MG63 (cell line): ENCODE measurements around the gene BEND5. TPM values are rescaled to one million over a fixed set of nuclear protein-coding genes. Genes with fewer than 3 reads are reported as not detected.

Experiments used
- DNase-seq: peaks from one replicate; pipeline ENCODE4 v3.0.0-alpha.2; 2020
- H3K27me3 ChIP-seq: fragments of 250-450 bp; sonication (Bioruptor Pico); 2 replicates; pipeline ENCODE4 v1.5.1; 2020; ENCODE audit warnings: mild to moderate bottlenecking, moderate library complexity
- H3K36me3 ChIP-seq: fragments of 250-450 bp; sonication (Bioruptor Pico); 2 replicates; pipeline ENCODE4 v1.5.1; 2020; ENCODE audit warnings: mild to moderate bottlenecking, moderate library complexity
- H3K4me3 ChIP-seq: fragments of 250-450 bp; sonication (Bioruptor Pico); 2 replicates; pipeline ENCODE4 v1.5.1; 2020; ENCODE audit warnings: mild to moderate bottlenecking, moderate library complexity
- H3K9me3 ChIP-seq: fragments of 250-450 bp; sonication (Bioruptor Pico); 2 replicates; pipeline ENCODE4 v1.5.1; 2020; ENCODE audit warnings: mild to moderate bottlenecking, moderate library complexity
- total RNA-seq: library from RNA; depleted of rRNA; stranded (reverse); fragments of >200 nt; shearing (Covaris generic); gene quantifications from 2 replicates; pipeline ENCODE4 v1.2.3, GENCODE V29; 2014; ENCODE audit warnings: low replicate concordance

BEND5 gene
- total RNA-seq, 1 experiment from 2014 or later = not detected

DNA sequence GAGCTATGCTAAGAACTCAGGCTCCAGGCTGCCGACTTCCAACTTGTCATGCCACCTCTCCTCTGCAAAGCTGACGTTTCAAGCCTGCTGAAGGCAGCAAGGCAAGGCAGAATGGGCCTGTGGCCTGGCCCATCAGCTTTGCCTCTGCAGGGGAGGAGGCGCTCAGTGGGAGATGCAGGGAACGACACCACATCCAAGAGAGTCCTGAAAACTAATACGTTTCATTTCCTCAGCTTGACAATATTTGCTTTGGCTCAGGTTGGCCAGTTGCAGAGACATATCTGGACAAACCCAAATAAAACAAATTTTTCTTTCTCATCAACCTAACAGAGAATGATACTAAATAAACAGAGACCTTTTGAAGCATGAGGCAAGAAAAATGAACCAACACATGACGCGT is 35.3 kb downstream of the BEND5 start:
- Histone ChIP-seq H3K9me3 (no peaks in the 10 kb centered on the region), H3K27me3 (no peaks in the 10 kb centered on the region), H3K36me3 (no peaks in the 10 kb centered on the region), H3K4me3 (no peak overlapping the region)
- no peak for DNase-seq

DNA sequence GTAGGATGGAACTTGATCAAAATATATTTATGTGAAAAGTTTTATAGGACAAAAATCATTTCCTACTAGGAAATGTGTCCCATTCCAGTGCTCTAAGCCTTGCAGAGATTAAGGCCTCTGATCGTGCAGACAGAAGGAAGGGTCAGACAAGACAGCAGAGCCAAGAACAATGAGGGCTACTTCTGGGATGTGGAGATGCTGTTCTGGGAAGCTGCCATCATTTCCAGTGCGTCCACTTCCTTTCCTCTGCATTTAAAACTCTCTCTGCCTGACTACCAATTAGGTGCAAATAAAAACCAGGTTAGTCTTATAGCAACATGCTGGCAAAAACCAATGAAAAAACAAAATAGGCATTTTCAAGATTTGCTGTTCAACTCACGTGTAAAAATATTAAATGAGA is 36.1 kb downstream of the BEND5 start:
- Histone ChIP-seq H3K9me3 (no peaks in the 10 kb centered on the region), H3K4me3 (no peak overlapping the region), H3K27me3 (no peaks in the 10 kb centered on the region), H3K36me3 (no peaks in the 10 kb centered on the region)
- DNase-seq = no peak

DNA sequence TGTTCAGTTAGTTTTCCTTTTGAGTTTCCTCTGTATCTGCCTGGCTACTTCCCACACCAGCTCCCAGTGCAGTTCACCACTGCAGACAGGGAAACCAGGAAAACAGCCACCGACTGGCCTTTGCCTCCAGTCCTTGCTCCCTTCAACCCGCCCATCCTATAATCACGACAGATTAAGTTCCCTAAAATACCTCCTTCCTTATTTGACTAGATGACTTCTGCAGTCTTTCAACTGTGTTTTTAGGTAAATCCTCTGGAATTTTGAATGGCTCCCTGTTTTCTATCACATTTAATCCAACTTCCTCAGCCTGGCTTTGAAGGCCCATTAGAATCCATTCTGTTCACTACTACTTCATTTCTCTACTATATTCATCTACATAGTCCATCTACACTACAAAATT is 37.6 kb downstream of the BEND5 start:
- Histone ChIP-seq H3K27me3 (no peaks in the 10 kb centered on the region), H3K36me3 (no peaks in the 10 kb centered on the region), H3K9me3 (no peaks in the 10 kb centered on the region), H3K4me3 (no peak overlapping the region)
- DNase-seq = no peak

DNA sequence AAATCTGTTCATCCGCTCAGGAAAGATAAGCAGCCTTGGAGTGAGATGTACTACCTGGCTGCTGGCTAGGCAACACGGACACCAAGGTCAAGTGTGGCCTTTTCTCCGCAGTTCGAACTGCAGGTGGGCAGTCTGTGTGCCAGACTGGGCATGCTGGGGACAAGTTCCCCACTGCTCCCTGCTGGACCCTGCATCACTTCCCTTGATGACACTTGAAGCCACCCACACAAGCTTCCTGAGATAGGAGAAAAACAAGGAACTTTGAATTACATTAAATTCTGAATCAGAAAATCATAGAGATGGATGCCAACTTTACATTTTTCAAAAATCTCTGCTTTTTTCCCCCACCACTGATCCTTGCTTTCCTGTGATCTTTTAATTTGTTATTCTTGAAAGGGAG is 38.3 kb downstream of the BEND5 start:
- H3K9me3 ChIP-seq = no peaks in the 10 kb centered on the region
- no peak for DNase-seq
- H3K36me3 ChIP-seq = no peaks in the 10 kb centered on the region
- no peaks in the 10 kb centered on the region for H3K27me3 ChIP-seq
- no peak overlapping the region for H3K4me3 ChIP-seq

DNA sequence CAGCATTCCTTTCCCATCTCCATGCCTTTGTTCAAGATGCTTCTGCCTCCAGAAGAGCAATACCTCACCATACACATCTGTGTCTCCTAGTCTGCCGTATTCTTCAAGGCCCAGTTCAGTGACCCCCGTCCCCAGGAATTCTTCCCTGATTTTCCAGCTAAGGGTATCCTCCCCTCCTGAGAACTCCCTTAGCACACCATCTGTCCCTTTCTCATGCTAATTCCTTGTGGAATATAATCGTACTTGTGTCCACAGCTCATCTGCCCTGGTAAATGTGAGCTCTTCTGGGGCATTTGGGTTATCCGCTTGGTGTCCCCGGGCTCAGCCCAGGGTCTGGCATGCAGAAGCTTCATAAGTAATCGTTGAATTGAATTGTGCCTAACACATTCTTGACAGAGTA is 40.9 kb downstream of the BEND5 start:
- Histone ChIP-seq H3K4me3 (no peak overlapping the region), H3K36me3 (no peaks in the 10 kb centered on the region)
- DNase-seq = no peak

DNA sequence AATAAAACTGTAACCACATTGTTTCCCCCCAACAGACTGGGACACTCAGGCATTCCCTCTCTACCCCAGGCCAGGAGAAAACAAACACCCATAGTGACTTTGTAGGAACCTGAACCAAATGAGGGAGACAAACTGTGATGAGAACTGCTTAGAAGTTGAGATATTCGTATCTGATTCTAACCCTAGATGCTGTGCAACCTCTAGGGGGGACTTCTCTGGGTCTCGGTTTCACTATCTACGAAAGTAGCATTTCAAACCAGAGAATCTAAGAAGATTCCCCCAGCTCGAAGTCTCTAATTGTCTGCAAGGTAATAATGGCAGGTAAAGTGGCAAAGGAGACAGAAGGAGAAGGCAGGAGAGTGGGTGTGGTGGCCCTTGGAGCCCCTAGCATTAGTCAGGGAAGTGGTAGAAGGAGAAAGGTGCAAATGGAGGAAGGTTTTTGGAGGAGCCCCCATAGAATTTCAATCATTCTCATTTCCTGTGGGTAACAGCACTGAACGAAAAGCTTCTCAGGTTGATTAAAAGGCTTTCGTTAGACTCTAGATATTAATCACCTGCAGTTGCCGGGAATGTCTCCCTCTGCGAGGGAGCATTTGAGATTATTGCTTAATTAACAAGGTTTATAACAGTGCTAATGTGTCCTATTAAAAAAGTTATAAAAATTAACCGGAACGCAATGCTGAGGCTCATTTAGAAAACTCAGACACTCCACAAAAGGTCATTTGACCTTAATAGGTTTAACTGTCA is 46.4 kb downstream of the BEND5 start:
- H3K27me3 ChIP-seq = no peaks in the 10 kb centered on the region
- H3K4me3 ChIP-seq = no peak overlapping the region
- no peak for DNase-seq
- H3K9me3 ChIP-seq = no peaks in the 10 kb centered on the region
- no peaks in the 10 kb centered on the region for H3K36me3 ChIP-seq

More for the DNA sequence above, 40.9 kb downstream of the BEND5 start:
- Histone ChIP-seq H3K9me3 (no peaks in the 10 kb centered on the region), H3K27me3 (no peaks in the 10 kb centered on the region)

DNA sequence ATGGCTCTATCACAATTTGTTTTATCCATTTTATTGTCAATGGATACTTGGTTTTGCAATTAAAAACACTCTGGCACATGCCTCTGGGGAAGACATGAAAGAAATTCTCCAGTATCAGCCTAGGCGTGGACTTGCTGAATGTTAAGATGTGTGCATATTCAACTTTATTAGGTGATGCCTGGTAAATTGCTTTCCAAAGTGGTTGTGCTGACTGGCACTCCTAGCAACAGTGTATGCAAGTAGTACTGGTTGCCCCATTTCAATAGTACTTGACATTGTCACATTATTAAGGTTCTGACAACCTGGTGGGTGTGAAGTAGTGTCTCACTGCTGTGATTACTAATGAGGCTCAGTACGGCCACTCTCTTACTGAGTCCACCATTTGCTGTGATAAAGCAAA is 48.1 kb downstream of the BEND5 start:
- no peaks in the 10 kb centered on the region for H3K36me3 ChIP-seq
- H3K9me3 ChIP-seq = no peaks in the 10 kb centered on the region

DNA sequence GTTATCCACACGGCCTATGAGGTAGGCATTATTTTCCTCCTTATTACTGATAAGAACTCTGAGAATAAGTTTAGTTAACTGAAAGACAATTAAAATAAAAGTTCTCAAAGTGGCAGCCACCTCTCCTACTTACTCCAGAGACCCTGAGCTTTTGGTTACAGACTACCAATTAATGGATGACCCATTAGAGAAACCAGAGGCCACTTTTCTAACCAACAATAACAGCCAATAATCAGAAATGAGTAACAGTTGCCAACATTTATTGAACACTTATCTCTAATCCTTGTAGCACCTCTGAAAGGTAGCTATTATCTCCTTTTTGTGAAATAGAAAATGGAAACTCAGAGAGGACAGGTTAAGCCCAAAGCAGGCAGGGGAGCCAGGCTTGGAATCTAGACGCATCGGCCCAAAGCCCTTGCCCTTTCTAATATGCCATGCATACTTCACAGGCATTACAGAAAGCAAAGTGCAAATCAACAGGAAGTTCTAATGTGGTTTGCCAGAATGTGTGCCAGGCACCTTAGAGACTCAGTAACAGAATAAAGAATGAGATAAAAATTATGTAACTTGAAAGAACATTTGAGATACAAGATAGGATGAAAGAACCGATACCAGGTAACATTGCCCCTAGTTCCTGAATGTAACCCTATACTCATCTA is 50.0 kb downstream of the BEND5 start:
- Histone ChIP-seq H3K4me3 (no peak overlapping the region), H3K36me3 (no peaks in the 10 kb centered on the region), H3K9me3 (no peaks in the 10 kb centered on the region), H3K27me3 (no peaks in the 10 kb centered on the region)
- DNase-seq = no peak

More for the DNA sequence above, 48.1 kb downstream of the BEND5 start:
- Histone ChIP-seq H3K4me3 (no peak overlapping the region), H3K27me3 (no peaks in the 10 kb centered on the region)
- no peak for DNase-seq

DNA sequence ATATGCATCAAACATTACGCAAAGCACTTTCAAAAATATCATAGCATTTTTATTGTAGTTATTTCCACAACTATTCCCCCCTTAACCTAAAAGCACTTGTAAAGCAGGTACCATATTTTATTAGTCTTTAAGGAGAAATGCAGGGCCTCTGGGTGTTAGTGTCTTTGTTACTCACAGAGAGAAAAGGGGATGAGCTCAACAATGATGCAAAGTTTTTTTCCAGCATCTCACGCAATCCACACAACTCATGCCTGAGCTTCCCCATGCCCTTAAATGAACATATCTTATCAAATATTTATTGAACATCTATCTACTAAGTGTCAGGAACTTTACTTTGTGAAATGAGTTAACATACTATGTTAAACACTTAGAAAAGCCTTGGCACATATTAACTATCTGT is 50.6 kb downstream of the BEND5 start:
- Histone ChIP-seq H3K36me3 (no peaks in the 10 kb centered on the region), H3K4me3 (no peak overlapping the region), H3K9me3 (no peaks in the 10 kb centered on the region), H3K27me3 (no peaks in the 10 kb centered on the region)
- no peak for DNase-seq

DNA sequence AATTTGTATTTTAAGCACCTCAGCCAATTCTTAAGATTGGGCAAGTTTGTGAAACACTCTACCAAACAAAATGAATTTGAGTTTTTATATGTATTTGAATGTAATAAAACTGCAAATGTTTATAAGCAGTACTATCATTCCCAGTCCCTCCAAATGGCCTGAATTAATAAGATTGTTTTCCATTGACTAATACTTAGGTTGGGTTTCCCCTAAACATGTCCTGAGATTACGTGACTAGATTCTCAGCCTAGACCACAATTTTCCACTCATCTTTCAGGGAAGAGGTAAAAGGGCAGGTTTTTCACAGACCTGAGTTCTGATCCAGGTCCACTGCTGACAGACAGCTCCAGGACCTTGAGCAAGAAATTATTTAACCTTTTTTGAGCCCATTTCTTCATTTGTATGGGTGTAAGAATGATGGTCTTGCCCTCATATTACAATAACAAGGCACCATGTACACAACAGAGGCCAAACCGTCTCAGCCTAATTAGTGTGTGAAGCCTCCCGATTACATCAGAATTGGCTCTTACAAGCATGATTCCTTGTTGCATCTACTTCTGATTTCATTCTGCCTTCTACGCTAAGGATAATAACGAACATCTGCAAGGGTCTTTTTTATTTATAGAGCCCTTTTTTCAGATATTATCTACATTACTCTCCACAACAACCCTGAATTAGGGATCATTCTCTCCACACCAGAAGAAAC is 51.2 kb downstream of the BEND5 start:
- Histone ChIP-seq H3K36me3 (no peaks in the 10 kb centered on the region), H3K9me3 (no peaks in the 10 kb centered on the region), H3K4me3 (no peak overlapping the region), H3K27me3 (no peaks in the 10 kb centered on the region)
- no peak for DNase-seq

DNA sequence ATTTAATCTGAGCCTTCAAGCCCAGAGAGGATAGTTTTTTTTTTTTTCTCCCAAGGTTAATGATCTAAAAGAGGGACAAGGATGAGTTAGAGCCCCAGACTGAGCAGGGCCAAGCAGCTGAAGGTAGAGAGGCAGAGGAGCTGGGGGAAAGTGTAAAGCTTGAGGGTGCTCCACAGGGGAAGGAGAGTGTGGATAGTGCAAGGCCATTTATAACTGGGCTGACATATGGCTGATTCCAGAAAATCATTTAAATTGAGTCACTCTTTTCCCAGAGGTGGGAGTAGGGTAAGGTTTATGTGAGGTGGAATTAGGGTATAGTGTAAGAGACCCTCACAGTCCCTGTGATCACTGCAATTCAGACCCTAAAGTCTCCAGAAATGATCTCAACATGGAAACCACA is 55.8 kb downstream of the BEND5 start:
- Histone ChIP-seq H3K4me3 (no peak overlapping the region), H3K36me3 (no peaks in the 10 kb centered on the region), H3K27me3 (no peaks in the 10 kb centered on the region), H3K9me3 (no peaks in the 10 kb centered on the region)
- no peak for DNase-seq

DNA sequence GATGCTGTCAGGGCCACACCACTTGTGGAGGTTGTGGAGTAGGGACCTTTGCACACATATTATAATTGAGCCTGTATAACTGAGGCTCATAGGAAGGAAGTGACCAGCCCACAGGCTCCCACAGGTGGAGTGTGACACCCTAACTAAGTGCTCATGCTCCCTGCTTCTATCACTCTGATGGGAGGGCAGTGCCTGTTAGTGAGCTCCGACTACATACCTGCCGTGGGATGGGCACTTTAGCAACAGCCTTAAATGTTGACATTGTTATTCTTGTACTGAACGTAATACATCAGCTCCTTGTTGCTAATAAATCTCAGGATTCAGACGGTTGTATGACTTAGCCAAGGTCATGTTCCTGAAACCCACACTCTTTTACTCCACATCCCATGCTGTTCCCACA is 58.0 kb downstream of the BEND5 start:
- Histone ChIP-seq H3K27me3 (no peaks in the 10 kb centered on the region), H3K9me3 (no peaks in the 10 kb centered on the region), H3K4me3 (no peak overlapping the region), H3K36me3 (no peaks in the 10 kb centered on the region)
- no peak for DNase-seq

DNA sequence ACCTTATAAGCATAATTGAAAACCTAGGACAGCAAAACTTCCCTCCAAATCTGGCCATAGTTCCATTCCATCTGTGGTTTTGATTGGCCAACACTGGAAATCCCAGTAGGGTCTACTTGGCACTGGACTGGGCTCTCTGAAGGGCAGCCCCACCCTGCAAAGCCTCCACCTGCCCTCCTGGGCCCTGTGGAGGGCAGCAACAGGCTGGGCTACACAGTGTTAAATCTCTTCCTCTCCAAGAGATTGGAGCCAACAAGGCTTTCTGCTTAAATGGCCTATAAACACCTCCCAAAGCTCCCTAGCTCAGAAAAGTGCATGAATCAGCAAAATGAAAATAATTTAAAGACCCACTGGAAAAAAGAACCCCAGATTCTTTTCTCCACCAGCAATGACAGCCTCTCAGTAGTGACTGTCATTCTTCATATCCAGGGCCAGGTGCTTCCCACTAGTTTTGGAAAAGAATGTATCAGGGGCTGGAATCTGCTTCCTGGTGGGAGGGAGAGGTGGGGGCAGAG is 58.5 kb downstream of the BEND5 start:
- DNase-seq = no peak
- Histone ChIP-seq H3K27me3 (no peaks in the 10 kb centered on the region), H3K9me3 (no peaks in the 10 kb centered on the region), H3K4me3 (no peak overlapping the region), H3K36me3 (no peaks in the 10 kb centered on the region)

DNA sequence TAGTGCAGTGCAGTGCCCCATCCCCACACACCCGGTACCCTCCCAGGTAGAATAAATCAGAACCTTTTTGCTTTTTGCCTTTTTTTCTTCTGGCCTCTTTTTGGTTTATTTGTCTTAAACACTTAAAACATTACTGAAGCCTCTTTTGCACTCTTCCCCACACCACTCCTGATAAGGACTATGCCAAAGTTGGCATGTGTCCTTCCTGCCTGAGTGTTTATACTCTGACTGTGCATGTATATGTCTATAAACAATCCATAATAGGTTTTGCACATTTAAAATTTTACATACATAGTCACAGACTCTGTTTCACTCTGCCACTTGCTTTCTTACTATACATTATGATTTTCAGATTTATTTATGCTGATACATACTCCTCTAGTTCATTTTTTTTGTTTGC is 59.6 kb downstream of the BEND5 start:
- H3K36me3 ChIP-seq = no peaks in the 10 kb centered on the region
- DNase-seq = peak; percentile 24
- no peak overlapping the region for H3K4me3 ChIP-seq
- no peaks in the 10 kb centered on the region for H3K9me3 ChIP-seq
- no peaks in the 10 kb centered on the region for H3K27me3 ChIP-seq

DNA sequence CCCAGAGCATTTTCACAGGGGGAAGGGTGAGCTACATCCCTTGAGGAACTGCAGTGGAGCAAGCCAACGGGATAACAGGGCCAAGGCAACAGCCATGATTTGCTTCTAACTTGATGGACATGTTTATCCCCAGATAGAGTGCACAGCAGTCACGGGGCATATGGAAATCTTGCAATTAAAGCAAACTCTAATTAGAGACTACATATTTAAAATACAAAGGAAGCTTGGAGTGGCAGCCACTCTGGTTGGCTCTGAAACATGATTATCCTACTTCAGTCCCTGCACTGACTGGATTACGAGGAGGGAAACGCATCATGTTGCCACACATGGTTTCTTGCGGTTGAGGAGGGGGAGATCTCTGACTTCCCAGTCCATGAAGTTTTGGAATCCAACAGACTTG is 60.8 kb downstream of the BEND5 start:
- no peak for DNase-seq
- Histone ChIP-seq H3K36me3 (no peaks in the 10 kb centered on the region), H3K4me3 (no peak overlapping the region), H3K9me3 (no peaks in the 10 kb centered on the region), H3K27me3 (no peaks in the 10 kb centered on the region)

DNA sequence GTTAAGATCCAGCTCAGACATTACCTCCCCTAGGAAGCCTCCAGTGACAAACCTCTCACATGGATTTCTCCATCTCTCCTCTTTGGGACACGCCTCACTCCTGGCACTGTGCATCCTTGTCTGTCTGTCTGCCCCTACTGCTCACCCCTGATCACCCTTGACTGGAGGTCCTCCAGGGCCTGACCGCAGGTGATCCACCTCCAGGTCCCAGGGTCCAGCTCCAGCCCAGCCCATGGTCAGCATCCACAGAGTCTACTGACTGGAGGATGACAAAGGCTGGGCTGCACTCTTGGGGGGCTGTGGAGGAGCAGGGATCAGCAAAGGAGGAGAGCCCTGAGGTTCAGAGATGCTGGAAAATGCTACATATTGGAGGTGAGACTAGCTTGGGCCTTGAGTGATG is 65.8 kb downstream of the BEND5 start:
- H3K4me3 ChIP-seq = no peak overlapping the region
- no peaks in the 10 kb centered on the region for H3K27me3 ChIP-seq
- DNase-seq = no peak
- H3K9me3 ChIP-seq = no peaks in the 10 kb centered on the region
- no peaks in the 10 kb centered on the region for H3K36me3 ChIP-seq

DNA sequence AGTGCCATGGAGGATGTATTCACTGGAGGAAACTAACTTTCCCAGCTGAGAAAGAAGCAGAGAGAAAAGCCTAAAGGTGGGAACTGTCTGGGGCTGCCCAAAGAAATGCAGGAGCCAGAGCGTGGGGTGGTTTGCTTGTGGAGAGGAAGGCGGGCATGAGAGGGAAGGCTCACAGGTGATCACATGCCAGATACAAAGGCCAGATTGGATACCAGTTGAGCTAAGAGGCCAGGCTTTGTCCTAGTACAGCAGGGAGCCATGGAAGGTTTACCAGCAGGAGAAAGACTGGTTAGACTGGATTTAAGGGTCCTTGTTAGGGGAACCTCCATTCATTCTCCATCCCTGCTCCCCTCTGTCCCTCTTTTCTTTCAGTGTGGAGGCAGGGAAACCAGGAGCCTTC is 66.4 kb downstream of the BEND5 start:
- Histone ChIP-seq H3K9me3 (no peaks in the 10 kb centered on the region), H3K27me3 (no peaks in the 10 kb centered on the region), H3K4me3 (no peak overlapping the region), H3K36me3 (no peaks in the 10 kb centered on the region)
- no peak for DNase-seq
